SK-N-SH (cell line): ENCODE measurements around the gene CYP27A1. TPM values are rescaled to one million over a fixed set of nuclear protein-coding genes. Genes with fewer than 3 reads are reported as not detected.

Experiments
- CTCF ChIA-PET: fragments of 300-600, 350-600 bp; formaldehyde crosslinking; extraction: SDS; loops from one replicate; lab custom pipeline; 2021; lab: Yijun Ruan, JAX
- POLR2A ChIA-PET: fragments of 350-600 bp; sonication (Branson Sonifier 250); formaldehyde crosslinking; extraction: SDS; loops from one replicate; lab custom pipeline; 2020; ENCODE audit warnings: antibody characterized with exemption, inconsistent platforms; lab: Yijun Ruan, JAX
- DNase-seq: peaks from one replicate; pipeline ENCODE4 v3.0.0; 2012
- H2AFZ ChIP-seq: fragments of 200-600 bp; sonication (generic); 2 replicates; pipeline ENCODE4 v1.8.1; 2016; ENCODE audit warnings: antibody characterized with exemption, mild to moderate bottlenecking, low read depth
- H3F3A ChIP-seq: fragments of 200-600 bp; sonication (generic); replicated peaks from 2 replicates; pipeline ENCODE3; 2016; ENCODE audit warnings: antibody characterized with exemption, mild to moderate bottlenecking; ENCODE audit not compliant: insufficient read depth
- H3K27ac ChIP-seq, 2 experiments: fragments of 200-500 bp in 1 of 2; fragments of 200-600 bp in 1 of 2; sonication (Bioruptor generic) in 1 of 2; sonication (generic), shearing (Covaris generic) in 1 of 2; 2 replicates each; pipeline versions ENCODE4 v1.5.1 to v1.6.1; 2014 to 2016; ENCODE audit warnings: low read depth in 2 of 2, inconsistent platforms in 1 of 2, low read length in 1 of 2, mild to moderate bottlenecking in 1 of 2, mixed read lengths in 1 of 2
- H3K27me3 ChIP-seq: fragments of 200-600 bp; sonication (generic), shearing (Covaris generic); 2 replicates; pipeline ENCODE4 v1.6.1; 2016; ENCODE audit warnings: mixed run types; ENCODE audit not compliant: insufficient read depth
- H3K36me3 ChIP-seq, 2 experiments: fragments of 200-500 bp in 1 of 2; fragments of 200-600 bp in 1 of 2; sonication (Bioruptor generic) in 1 of 2; sonication (generic) in 1 of 2; replicated peaks in 1 of 2; 2 replicates each; pipeline versions ENCODE3 to v1.5.1; 2014 to 2016; ENCODE audit warnings: low read length in 1 of 2, mild to moderate bottlenecking in 1 of 2; ENCODE audit not compliant: insufficient read depth in 2 of 2, control insufficient read depth in 1 of 2
- H3K4me1 ChIP-seq, 2 experiments: fragments of 200-500 bp in 1 of 2; fragments of 200-600 bp in 1 of 2; sonication (Bioruptor generic) in 1 of 2; sonication (generic), shearing (Covaris generic) in 1 of 2; 2 replicates each; pipeline versions ENCODE4 v1.5.1 to v1.6.1; 2014 to 2016; ENCODE audit warnings: low read depth in 1 of 2, low read length in 1 of 2, mixed run types in 1 of 2; ENCODE audit not compliant: insufficient read depth in 2 of 2, control insufficient read depth in 1 of 2
- H3K4me2 ChIP-seq: fragments of 200-600 bp; sonication (generic), shearing (Covaris generic); 2 replicates; pipeline ENCODE4 v1.6.1; 2017; ENCODE audit warnings: mixed run types
- H3K4me3 ChIP-seq, 2 experiments: fragments of 200-500 bp in 1 of 2; fragments of 200-600 bp in 1 of 2; sonication (Bioruptor generic) in 1 of 2; sonication (generic), shearing (Covaris generic) in 1 of 2; 2 replicates each; pipeline versions ENCODE4 v1.5.1 to v1.8.1; 2014 to 2016; ENCODE audit warnings: low read depth in 2 of 2, inconsistent platforms in 1 of 2, low read length in 1 of 2, mild to moderate bottlenecking in 1 of 2, mixed read lengths in 1 of 2, moderate library complexity in 1 of 2
- H3K79me2 ChIP-seq: fragments of 200-600 bp; sonication (generic); 2 replicates; pipeline ENCODE4 v1.8.1; 2017; ENCODE audit warnings: mild to moderate bottlenecking; ENCODE audit not compliant: insufficient read depth
- H3K9ac ChIP-seq: fragments of 200-600 bp; sonication (generic); 2 replicates; pipeline ENCODE4 v1.6.1; 2017; ENCODE audit warnings: mixed run types
- H3K9me2 ChIP-seq: fragments of 200-600 bp; sonication (generic); 2 replicates; pipeline ENCODE4 v1.6.1; 2017; ENCODE audit warnings: mixed run types
- H3K9me3 ChIP-seq: fragments of 200-600 bp; sonication (generic); 2 replicates; pipeline ENCODE4 v1.6.1; 2017; ENCODE audit warnings: mixed run types, mild to moderate bottlenecking, moderate library complexity
- H4K20me1 ChIP-seq: fragments of 200-600 bp; sonication (generic); 2 replicates; pipeline ENCODE4 v1.6.1; 2017; ENCODE audit warnings: mild to moderate bottlenecking, mixed run types; ENCODE audit not compliant: insufficient read depth
- CHD2 ChIP-seq: fragments of 150-350 bp; IDR thresholded peaks from 2 replicates; pipeline ENCODE4 v1.6.1; 2018; ENCODE audit warnings: low read length; ENCODE audit not compliant: partially characterized antibody
- EP300 ChIP-seq, 2 experiments: IDR thresholded peaks; 2 replicates each; pipeline versions ENCODE4 v1.4.0 to v1.6.1; 2012; ENCODE audit warnings: borderline replicate concordance in 1 of 2, low read depth in 1 of 2, low read length in 1 of 2
- EZH2phosphoT487 ChIP-seq: fragments of 200-600 bp; sonication (generic); IDR thresholded peaks from 2 replicates; pipeline ENCODE4 v1.6.1; 2017; ENCODE audit warnings: low read depth, mixed run types, mild to moderate bottlenecking, antibody characterized with exemption, moderate library complexity, borderline replicate concordance
- GATA2 ChIP-seq: sonication (generic); formaldehyde crosslinking; IDR thresholded peaks from 2 replicates; pipeline ENCODE4 v1.5.0; 2020; ENCODE audit warnings: mild to moderate bottlenecking, missing genetic modification reagents
- IRF3 ChIP-seq: fragments of 150-350 bp; IDR thresholded peaks from 2 replicates; pipeline ENCODE4 v1.6.1; 2016; ENCODE audit warnings: mild to moderate bottlenecking, low read depth, low read length
- JUND ChIP-seq: IDR thresholded peaks from 2 replicates; pipeline ENCODE4 v1.4.0; 2012
- MAX ChIP-seq: IDR thresholded peaks from 2 replicates; pipeline ENCODE4 v1.4.0; 2012; ENCODE audit warnings: low read depth
- MXI1 ChIP-seq: IDR thresholded peaks from 2 replicates; pipeline ENCODE4 v1.6.1; 2012; ENCODE audit warnings: mild to moderate bottlenecking, low read depth, low read length, improper control_type of control experiment
- NFIC ChIP-seq: IDR thresholded peaks from 2 replicates; pipeline ENCODE4 v1.4.0; 2012; ENCODE audit warnings: borderline replicate concordance
- NRF1 ChIP-seq: IDR thresholded peaks from 2 replicates; pipeline ENCODE4 v1.6.1; 2012; ENCODE audit warnings: low read depth, mild to moderate bottlenecking, low read length
- PBX3 ChIP-seq: IDR thresholded peaks from 2 replicates; pipeline ENCODE4; 2012
- POLR2AphosphoS5 ChIP-seq: IDR thresholded peaks from 2 replicates; pipeline ENCODE4 v1.6.1; 2012; ENCODE audit warnings: low read depth, low read length
- RAD21 ChIP-seq: IDR thresholded peaks from 2 replicates; pipeline ENCODE4 v1.6.1; 2012; ENCODE audit warnings: mild to moderate bottlenecking, low read length
- RFX5 ChIP-seq: IDR thresholded peaks from 2 replicates; pipeline ENCODE4 v1.6.1; 2012; ENCODE audit warnings: mild to moderate bottlenecking, improper control_type of control experiment, low read length
- RXRA ChIP-seq: IDR thresholded peaks from 2 replicates; pipeline ENCODE4 v1.4.0; 2012; ENCODE audit warnings: low read depth, mild to moderate bottlenecking, borderline replicate concordance
- SIN3A ChIP-seq: IDR thresholded peaks from 2 replicates; pipeline ENCODE4 v1.6.1; 2012; ENCODE audit warnings: low read depth, mild to moderate bottlenecking, low read length, moderate library complexity, borderline replicate concordance
- SMC3 ChIP-seq: IDR thresholded peaks from 2 replicates; pipeline ENCODE4 v1.6.1; 2012; ENCODE audit warnings: low read depth, low read length, improper control_type of control experiment
- TCF12 ChIP-seq: IDR thresholded peaks from 2 replicates; pipeline ENCODE4 v1.4.0; 2012
- TEAD4 ChIP-seq: IDR thresholded peaks from 2 replicates; pipeline ENCODE4 v1.4.0; 2012; ENCODE audit warnings: mild to moderate bottlenecking, borderline replicate concordance; ENCODE audit not compliant: insufficient read depth
- WGBS: methylation state at CpG from one replicate; pipeline ENCODE4 v1.1.6; 2017; ENCODE audit warnings: low lambda C conversion rate; 5-methylcytosine and 5-hydroxymethylcytosine counted together
- polyA plus RNA-seq, 3 experiments: library from polyadenylated mRNA; depleted of rRNA; stranded (reverse); fragments of >200 nt; gene quantifications; 2 replicates each; pipeline ENCODE4 v1.2.3, GENCODE V29; 2012

The CYP27A1 gene
- polyA plus RNA-seq, 1 of the 3 experiments (the other 2 are of a cell fraction): 0.54 TPM

- Histone ChIP-seq H3K27ac (no peak overlapping the region), H3K9me2 (no peaks in the 10 kb centered on the region), H3K27me3 (no peaks in the 10 kb centered on the region; the same call in 1 of the 2 replicates), H3K9ac (no peak overlapping the region), H4K20me1 (no peaks in the 10 kb centered on the region), H3K9me3 (no peaks in the 10 kb centered on the region), H3K4me2 (no peak overlapping the region), H3K4me1 (no peaks in the 10 kb centered on the region), H3K36me3 (no peaks in the 10 kb centered on the region), H3K4me3 (no peak overlapping the region), H3K79me2 (no peaks in the 10 kb centered on the region), H2AFZ (no peak overlapping the region), H3F3A (no peaks in the 10 kb centered on the region)
- TF ChIP-seq GATA2: no peak
- no peak for TF ChIP-seq CHD2
- TF ChIP-seq SIN3A: no peak
- TF ChIP-seq MXI1: no peak
- TF ChIP-seq TCF12: no peak
- TF ChIP-seq SMC3: no peak
- no peak for TF ChIP-seq POLR2AphosphoS5
- no peak for TF ChIP-seq TEAD4
- TF ChIP-seq MAX: no peak
- TF ChIP-seq RXRA: no peak
- TF ChIP-seq RFX5: no peak
- TF ChIP-seq IRF3: no peak
- no peak for TF ChIP-seq NFIC
- no peak for TF ChIP-seq NRF1
- ChIA-PET POLR2A (no interaction called here), CTCF (interaction anchor here (0.6 kb wide), 1 partner anchor 129 kb away, joined by 3 read pairs; no protein-coding TSS in a partner anchor)
- 55% methylated on average over 2 of the region's 2 CpGs for WGBS
- no peak for DNase-seq
These were observed 34.6 kb downstream of the CYP27A1 start for GRCh38 chr2:218816561-218817011.

GRCh38 chr2:218819093-218819492, 37.1 kb downstream of the CYP27A1 start:
- Histone ChIP-seq H3K4me1 (no peaks in the 10 kb centered on the region), H3K9me2 (no peaks in the 10 kb centered on the region), H3K79me2 (no peaks in the 10 kb centered on the region), H3K27me3 (peaks cover 8% of the 10 kb centered on the region; the same call in 1 of the 2 replicates), H3F3A (no peaks in the 10 kb centered on the region), H4K20me1 (no peaks in the 10 kb centered on the region), H2AFZ (no peak overlapping the region), H3K9ac (no peak overlapping the region), H3K36me3 (no peaks in the 10 kb centered on the region), H3K9me3 (no peaks in the 10 kb centered on the region), H3K4me2 (no peak overlapping the region), H3K4me3 (no peak overlapping the region), H3K27ac (no peak overlapping the region)
- no peak for DNase-seq
- ChIA-PET POLR2A (no interaction called here), CTCF (interaction anchor here (0.6 to 1.4 kb wide), 2 partner anchors 28 to 92 kb away, joined by 3 read pairs; no protein-coding TSS in a partner anchor)
- WGBS: 79% methylated on average over 7 of the region's 7 CpGs
- TF ChIP-seq JUND (no peak), MAX (no peak), EP300 (IDR thresholded peaks at IDR 0.05; ENCODE audit: borderline replicate concordance in 1 of 2, low read depth in 1 of 2, low read length in 1 of 2) (no peak), RAD21 (no peak), POLR2AphosphoS5 (no peak), SMC3 (no peak), TCF12 (no peak), EZH2phosphoT487 (no peak), NFIC (no peak), RXRA (no peak), CHD2 (no peak), PBX3 (no peak)
